ENCODE data around the gene DLG2. TPM values are rescaled to one million over a fixed set of nuclear protein-coding genes. Genes with fewer than 3 reads are reported as not detected.

Gene DLG2
- total RNA-seq, 4 donors from 2014 or later, result 11.0 to 34.2 (median 19.8) TPM

GRCh38 chr11:85165819-85166218 is 461.3 kb downstream of the DLG2 start:
- Histone ChIP-seq H3K27ac (no peak overlapping the region), H3K36me3 (no peaks in the 10 kb centered on the region), H3K4me3 (no peak overlapping the region), H3K27me3 (no peaks in the 10 kb centered on the region), H3K4me1 (no peaks in the 10 kb centered on the region), H3K9me3 (no peaks in the 10 kb centered on the region)
- no peak for ATAC-seq
- no peak for TF ChIP-seq CTCF (IDR thresholded peaks at IDR 0.05)
- no peak for TF ChIP-seq EP300 (IDR thresholded peaks at IDR 0.05)
- TF ChIP-seq POLR2AphosphoS5 (IDR thresholded peaks at IDR 0.05), result no peak
- no peak for TF ChIP-seq POLR2A (IDR thresholded peaks at IDR 0.05)
- WGBS, 2 donors (ENCODE audit: low coverage in 1 of 2), result 68 to 73% methylated on average over 2 of the region's 2 CpGs

GRCh38 chr11:85164743-85165142 is 462.4 kb downstream of the DLG2 start:
- no peaks in the 10 kb centered on the region for H3K27me3 ChIP-seq
- TF ChIP-seq POLR2AphosphoS5 (IDR thresholded peaks at IDR 0.05), result no peak
- H3K27ac ChIP-seq, result no peak overlapping the region
- no peak overlapping the region for H3K4me3 ChIP-seq
- no peaks in the 10 kb centered on the region for H3K4me1 ChIP-seq
- ATAC-seq, result no peak
- no peaks in the 10 kb centered on the region for H3K36me3 ChIP-seq
- no peaks in the 10 kb centered on the region for H3K9me3 ChIP-seq
- WGBS, 2 donors (ENCODE audit: low coverage in 1 of 2), result 50 to 89% methylated on average over 2 of the region's 2 CpGs

GRCh38 chr11:85154294-85154693 is 472.9 kb downstream of the DLG2 start:
- TF ChIP-seq POLR2AphosphoS5 (IDR thresholded peaks at IDR 0.05), result no peak
- TF ChIP-seq EP300 (IDR thresholded peaks at IDR 0.05), result no peak
- no peak for TF ChIP-seq POLR2A (IDR thresholded peaks at IDR 0.05)
- Histone ChIP-seq H3K4me3 (no peak overlapping the region), H3K4me1 (no peaks in the 10 kb centered on the region), H3K36me3 (no peaks in the 10 kb centered on the region), H3K27ac (no peak overlapping the region), H3K27me3 (no peaks in the 10 kb centered on the region), H3K9me3 (peaks cover 0 to 11% (median 0%) of the 10 kb centered on the region in 3 donors)
- 67 to 74% methylated on average over 3 of the region's 3 CpGs for WGBS, 2 donors (ENCODE audit: low coverage in 1 of 2)
- ATAC-seq, result no peak

GRCh38 chr11:85137597-85137996 is 489.5 kb downstream of the DLG2 start:
- no peak overlapping the region for H3K4me3 ChIP-seq
- peaks cover 0 to 19% (median 0%) of the 10 kb centered on the region in 3 donors for H3K9me3 ChIP-seq
- H3K27ac ChIP-seq, result no peak overlapping the region
- peaks cover 0 to 14% (median 0%) of the 10 kb centered on the region in 3 donors for H3K4me1 ChIP-seq
- no peak for TF ChIP-seq POLR2A (IDR thresholded peaks at IDR 0.05)
- no peak for TF ChIP-seq CTCF (IDR thresholded peaks at IDR 0.05)
- TF ChIP-seq POLR2AphosphoS5 (IDR thresholded peaks at IDR 0.05), result no peak
- TF ChIP-seq EP300 (IDR thresholded peaks at IDR 0.05), result no peak
- no peaks in the 10 kb centered on the region for H3K27me3 ChIP-seq
- 80 to 85% methylated on average over 1 of the region's 1 CpG for WGBS, 2 donors (ENCODE audit: low coverage in 1 of 2)
- no peaks in the 10 kb centered on the region for H3K36me3 ChIP-seq
- no peak for ATAC-seq

GRCh38 chr11:85133636-85134035 is 493.5 kb downstream of the DLG2 start:
- TF ChIP-seq EP300 (IDR thresholded peaks at IDR 0.05) (no peak), POLR2A (IDR thresholded peaks at IDR 0.05) (no peak), POLR2AphosphoS5 (IDR thresholded peaks at IDR 0.05) (no peak)
- WGBS, 2 donors (ENCODE audit: low coverage in 1 of 2), result 13% methylated on average over 1 of the region's 1 CpG; no CpG with 5 or more reads in 1 of the 2 donors
- Histone ChIP-seq H3K36me3 (no peaks in the 10 kb centered on the region), H3K27me3 (no peaks in the 10 kb centered on the region), H3K9me3 (no peaks in the 10 kb centered on the region), H3K4me1 (peaks cover 0 to 18% (median 0%) of the 10 kb centered on the region in 3 donors), H3K4me3 (no peak overlapping the region), H3K27ac (no peak overlapping the region)
- no peak for ATAC-seq

GRCh38 chr11:85132851-85133585 is 494.1 kb downstream of the DLG2 start:
- no peaks in the 10 kb centered on the region for H3K9me3 ChIP-seq
- H3K27me3 ChIP-seq, result no peaks in the 10 kb centered on the region
- no peaks in the 10 kb centered on the region for H3K36me3 ChIP-seq
- WGBS, 2 donors (ENCODE audit: low coverage in 1 of 2), result 25% methylated on average over 9 to 14 of the region's 15 CpGs
- peaks cover 0 to 18% (median 0%) of the 10 kb centered on the region in 3 donors for H3K4me1 ChIP-seq
- ATAC-seq, result no peak
- TF ChIP-seq POLR2AphosphoS5 (IDR thresholded peaks at IDR 0.05) (no peak), EP300 (IDR thresholded peaks at IDR 0.05) (no peak), CTCF (IDR thresholded peaks at IDR 0.05) (no peak), POLR2A (IDR thresholded peaks at IDR 0.05) (no peak)
- H3K4me3 ChIP-seq, result no peak overlapping the region
- no peak overlapping the region for H3K27ac ChIP-seq
